GM19455 (cell line): ENCODE results near the gene MSN.
"Not testable (repeated sequence)": the region's sequence is repeated elsewhere in the genome, so short reads cannot be mapped to it uniquely, and the experiment has no call there.

Experiments used
- ATAC-seq: cut with Tn5 transposase; IDR thresholded peaks from one replicate; pipeline ENCODE4 v1.9.1; 2021; ENCODE audit not compliant: unreplicated experiment

The MSN gene

GRCh38 chrX:65712005-65712806 lies 44.8 kb downstream of the MSN start:
- ATAC-seq, result no peak

GRCh38 chrX:65718538-65718937 lies 51.1 kb downstream of the MSN start:
- ATAC-seq, result no peak

- no peak for ATAC-seq
These were observed 53.0 kb downstream of the MSN start for GRCh38 chrX:65720381-65720964.

- ATAC-seq, result peak; percentile 78
These were observed 56.3 kb downstream of the MSN start for GRCh38 chrX:65723706-65724105.

- ATAC-seq, result no peak
These were observed 59.3 kb downstream of the MSN start for GRCh38 chrX:65726715-65727114.

GRCh38 chrX:65731684-65732289 lies 64.3 kb downstream of the MSN start:
- no peak for ATAC-seq

- ATAC-seq, result no peak
These were observed 73.5 kb downstream of the MSN start for GRCh38 chrX:65740909-65741308.

- ATAC-seq, result no peak
These were observed 74.4 kb downstream of the MSN start for GRCh38 chrX:65741823-65742222.

- ATAC-seq, result no peak
These were observed 77.5 kb downstream of the MSN start for GRCh38 chrX:65744965-65745364.

- ATAC-seq, result peak; percentile 56
These were observed 78.0 kb downstream of the MSN start for GRCh38 chrX:65745427-65745826.

- ATAC-seq, result no peak
These were observed 78.5 kb downstream of the MSN start for GRCh38 chrX:65745992-65746391.

GRCh38 chrX:65750674-65751469 lies 83.4 kb downstream of the MSN start:
- ATAC-seq, result peak; percentile 76

- ATAC-seq, result no peak
These were observed 84.1 kb downstream of the MSN start for GRCh38 chrX:65751519-65751918.

GRCh38 chrX:65752294-65752693 lies 84.8 kb downstream of the MSN start:
- ATAC-seq, result no peak

GRCh38 chrX:65755786-65756185 lies 88.3 kb downstream of the MSN start:
- ATAC-seq, result no peak

GRCh38 chrX:65757943-65758342 lies 90.5 kb downstream of the MSN start:
- ATAC-seq, result no peak

- no peak for ATAC-seq
These were observed 91.1 kb downstream of the MSN start for GRCh38 chrX:65758505-65758904.

- not testable (repeated sequence) for ATAC-seq
These were observed 92.1 kb downstream of the MSN start for GRCh38 chrX:65759525-65759924.

GRCh38 chrX:65769564-65770292 lies 102.3 kb downstream of the MSN start:
- ATAC-seq, result no peak

GRCh38 chrX:65772842-65773241 lies 105.4 kb downstream of the MSN start:
- no peak for ATAC-seq

- ATAC-seq, result no peak
These were observed 114.4 kb downstream of the MSN start for GRCh38 chrX:65781845-65782244.
